ENCODE measurements around the gene NRP1.

DNA sequence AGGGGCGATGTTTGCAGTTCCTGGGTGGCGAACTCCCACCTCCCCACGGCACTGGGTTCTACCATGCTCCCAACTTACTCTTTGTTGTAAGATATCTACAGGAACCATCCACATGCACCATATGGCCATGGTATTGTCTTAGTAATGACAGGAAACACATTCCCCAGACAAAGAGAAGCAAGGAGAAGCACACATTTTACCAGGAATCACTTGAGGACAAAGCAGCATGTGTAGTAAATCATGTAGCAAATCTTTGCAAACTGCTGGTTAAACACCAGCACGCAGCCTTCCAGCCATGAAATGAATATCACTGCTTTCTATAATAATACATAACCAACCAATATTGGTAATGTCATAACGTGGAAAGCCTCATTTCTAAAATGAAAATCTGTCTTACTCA, 101.2 kb downstream of the NRP1 start:
- TF ChIP-seq, protein P1, sequence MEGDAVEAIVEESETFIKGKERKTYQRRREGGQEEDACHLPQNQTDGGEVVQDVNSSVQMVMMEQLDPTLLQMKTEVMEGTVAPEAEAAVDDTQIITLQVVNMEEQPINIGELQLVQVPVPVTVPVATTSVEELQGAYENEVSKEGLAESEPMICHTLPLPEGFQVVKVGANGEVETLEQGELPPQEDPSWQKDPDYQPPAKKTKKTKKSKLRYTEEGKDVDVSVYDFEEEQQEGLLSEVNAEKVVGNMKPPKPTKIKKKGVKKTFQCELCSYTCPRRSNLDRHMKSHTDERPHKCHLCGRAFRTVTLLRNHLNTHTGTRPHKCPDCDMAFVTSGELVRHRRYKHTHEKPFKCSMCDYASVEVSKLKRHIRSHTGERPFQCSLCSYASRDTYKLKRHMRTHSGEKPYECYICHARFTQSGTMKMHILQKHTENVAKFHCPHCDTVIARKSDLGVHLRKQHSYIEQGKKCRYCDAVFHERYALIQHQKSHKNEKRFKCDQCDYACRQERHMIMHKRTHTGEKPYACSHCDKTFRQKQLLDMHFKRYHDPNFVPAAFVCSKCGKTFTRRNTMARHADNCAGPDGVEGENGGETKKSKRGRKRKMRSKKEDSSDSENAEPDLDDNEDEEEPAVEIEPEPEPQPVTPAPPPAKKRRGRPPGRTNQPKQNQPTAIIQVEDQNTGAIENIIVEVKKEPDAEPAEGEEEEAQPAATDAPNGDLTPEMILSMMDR (IDR thresholded peaks at IDR 0.05), result no peak
- TF ChIP-seq POLR2A (IDR thresholded peaks at IDR 0.05), result no peak
